Measurements from ENCODE around the gene ANXA1. TPM values are rescaled to one million over a fixed set of nuclear protein-coding genes. Genes with fewer than 3 reads are reported as not detected.

The ANXA1 gene
- total RNA-seq, 1 donor from 2014 or later = 237 TPM

DNA sequence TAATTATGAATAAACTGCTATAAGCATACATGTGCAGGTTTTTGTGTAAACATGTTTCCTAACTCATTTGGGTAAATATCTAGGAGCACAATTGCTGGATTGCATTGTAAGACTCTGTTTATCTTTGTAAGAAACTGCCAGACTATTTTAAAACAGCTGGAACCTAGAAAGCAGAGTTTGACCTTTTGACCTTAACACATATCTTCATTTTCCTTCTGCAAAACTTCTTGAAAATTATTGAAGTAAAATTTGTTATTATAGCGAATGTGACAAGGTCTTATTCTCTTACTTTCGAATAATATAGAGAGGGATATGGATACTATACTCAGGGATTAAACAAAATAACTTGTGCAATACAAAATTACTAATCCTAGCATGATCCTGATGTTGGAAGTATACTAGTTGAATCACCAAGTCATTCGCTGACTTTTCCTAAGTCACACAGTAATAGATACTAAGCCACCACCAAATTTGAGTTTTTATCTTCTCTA, 3.2 kb upstream of the ANXA1 start:
- H3K27ac Mint-ChIP-seq (ENCODE audit: unreplicated experiment) = peak overlapping the region; percentile 95
- no peak for DNase-seq (ENCODE audit: extremely low spot score, unreplicated experiment)
- TF ChIP-seq, protein P1, sequence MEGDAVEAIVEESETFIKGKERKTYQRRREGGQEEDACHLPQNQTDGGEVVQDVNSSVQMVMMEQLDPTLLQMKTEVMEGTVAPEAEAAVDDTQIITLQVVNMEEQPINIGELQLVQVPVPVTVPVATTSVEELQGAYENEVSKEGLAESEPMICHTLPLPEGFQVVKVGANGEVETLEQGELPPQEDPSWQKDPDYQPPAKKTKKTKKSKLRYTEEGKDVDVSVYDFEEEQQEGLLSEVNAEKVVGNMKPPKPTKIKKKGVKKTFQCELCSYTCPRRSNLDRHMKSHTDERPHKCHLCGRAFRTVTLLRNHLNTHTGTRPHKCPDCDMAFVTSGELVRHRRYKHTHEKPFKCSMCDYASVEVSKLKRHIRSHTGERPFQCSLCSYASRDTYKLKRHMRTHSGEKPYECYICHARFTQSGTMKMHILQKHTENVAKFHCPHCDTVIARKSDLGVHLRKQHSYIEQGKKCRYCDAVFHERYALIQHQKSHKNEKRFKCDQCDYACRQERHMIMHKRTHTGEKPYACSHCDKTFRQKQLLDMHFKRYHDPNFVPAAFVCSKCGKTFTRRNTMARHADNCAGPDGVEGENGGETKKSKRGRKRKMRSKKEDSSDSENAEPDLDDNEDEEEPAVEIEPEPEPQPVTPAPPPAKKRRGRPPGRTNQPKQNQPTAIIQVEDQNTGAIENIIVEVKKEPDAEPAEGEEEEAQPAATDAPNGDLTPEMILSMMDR (IDR thresholded peaks at IDR 0.05) = no peak
- H3K9me3 Mint-ChIP-seq (ENCODE audit: unreplicated experiment) = no peaks in the 10 kb centered on the region
- peaks cover 64% of the 10 kb centered on the region for H3K4me1 Mint-ChIP-seq (ENCODE audit: unreplicated experiment)
- H3K27me3 Mint-ChIP-seq (ENCODE audit: unreplicated experiment) = no peaks in the 10 kb centered on the region
- no peak overlapping the region for H3K4me3 Mint-ChIP-seq (ENCODE audit: unreplicated experiment)
- no peaks in the 10 kb centered on the region for H3K36me3 Mint-ChIP-seq (ENCODE audit: unreplicated experiment)

DNA sequence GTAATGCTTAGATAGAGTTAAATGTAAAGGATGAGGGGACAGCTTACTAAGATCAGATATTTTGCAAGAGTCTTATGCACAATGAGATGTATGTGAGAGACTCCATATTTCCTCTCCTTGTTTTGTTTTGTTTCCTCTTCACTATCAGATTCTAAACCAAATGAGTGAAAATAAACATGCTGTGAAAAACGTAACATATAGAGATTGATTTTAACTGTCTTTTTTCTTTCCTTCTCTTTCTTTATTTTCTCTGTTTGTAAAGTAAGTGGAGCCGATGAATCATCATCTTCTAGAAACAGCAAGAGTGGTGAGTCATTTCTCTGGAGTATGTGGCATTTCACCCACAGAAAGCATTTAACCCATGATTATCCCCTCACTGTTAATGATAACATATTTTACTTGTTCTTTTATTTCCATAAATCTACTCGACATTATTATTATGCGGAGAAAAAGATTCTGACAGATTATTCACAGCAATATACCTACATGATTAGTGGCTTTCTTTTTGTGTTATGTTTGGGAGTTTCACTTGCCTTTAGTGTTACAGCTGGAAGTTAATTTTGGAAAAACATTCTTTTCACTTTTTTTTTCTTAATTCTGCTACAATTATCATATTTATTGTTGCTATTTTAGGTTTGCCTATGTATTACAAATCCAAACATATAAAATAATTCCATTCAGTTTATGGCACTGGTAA, 2.1 kb upstream of the ANXA1 start:
- no peak for DNase-seq (ENCODE audit: extremely low spot score, unreplicated experiment)
- H3K27me3 Mint-ChIP-seq (ENCODE audit: unreplicated experiment) = no peaks in the 10 kb centered on the region
- H3K27ac Mint-ChIP-seq (ENCODE audit: unreplicated experiment) = peak overlapping the region; percentile 95
- TF ChIP-seq, protein P1 (IDR thresholded peaks at IDR 0.05) = no peak
- peak overlapping the region; percentile 67 for H3K4me3 Mint-ChIP-seq (ENCODE audit: unreplicated experiment)
- peaks cover 64% of the 10 kb centered on the region for H3K4me1 Mint-ChIP-seq (ENCODE audit: unreplicated experiment)
- peaks cover 4% of the 10 kb centered on the region for H3K36me3 Mint-ChIP-seq (ENCODE audit: unreplicated experiment)
- H3K9me3 Mint-ChIP-seq (ENCODE audit: unreplicated experiment) = no peaks in the 10 kb centered on the region

DNA sequence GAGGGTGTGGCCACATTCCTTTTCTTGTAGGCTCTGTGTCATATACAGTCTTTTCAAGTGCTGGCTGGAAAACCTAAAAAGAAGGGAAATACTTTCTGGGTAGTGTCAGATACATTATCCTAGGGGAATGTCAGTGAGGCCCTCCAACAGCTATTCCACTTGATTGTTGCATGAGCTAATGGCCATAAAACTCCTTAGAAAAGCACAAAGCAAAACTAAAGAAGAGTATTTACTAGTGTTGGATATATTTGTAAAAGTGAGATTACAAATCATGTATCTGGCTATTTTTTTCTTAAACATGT, 829 bp downstream of the ANXA1 start:
- Mint-ChIP-seq H3K27ac (ENCODE audit: unreplicated experiment) (peak overlapping the region; percentile 95), H3K4me1 (ENCODE audit: unreplicated experiment) (peaks cover 78% of the 10 kb centered on the region), H3K27me3 (ENCODE audit: unreplicated experiment) (no peaks in the 10 kb centered on the region), H3K36me3 (ENCODE audit: unreplicated experiment) (peaks cover 11% of the 10 kb centered on the region), H3K9me3 (ENCODE audit: unreplicated experiment) (no peaks in the 10 kb centered on the region), H3K4me3 (ENCODE audit: unreplicated experiment) (peak overlapping the region; percentile 88)
- no peak for DNase-seq (ENCODE audit: extremely low spot score, unreplicated experiment)
- TF ChIP-seq, protein P1 (IDR thresholded peaks at IDR 0.05) = no peak

DNA sequence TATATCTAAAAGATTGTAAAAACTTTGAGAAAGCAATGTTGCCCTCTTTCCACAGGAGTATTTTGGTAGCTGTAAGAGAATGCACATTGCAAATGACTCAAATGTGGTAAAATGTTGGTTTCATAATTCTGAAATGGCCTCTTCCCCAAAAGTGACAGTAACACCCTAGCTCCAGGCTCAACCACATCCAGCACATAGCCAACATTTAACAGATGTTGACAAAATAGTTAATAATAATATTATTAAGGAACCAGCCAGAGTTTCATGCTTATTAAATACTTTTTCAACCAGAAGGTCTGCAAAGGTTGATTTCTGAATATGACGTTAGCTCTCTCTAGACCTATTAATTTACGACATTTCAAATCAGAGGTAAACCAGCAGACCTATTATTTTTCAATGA, 1.3 kb downstream of the ANXA1 start:
- DNase-seq (ENCODE audit: extremely low spot score, unreplicated experiment) = no peak
- Mint-ChIP-seq H3K9me3 (ENCODE audit: unreplicated experiment) (no peaks in the 10 kb centered on the region), H3K36me3 (ENCODE audit: unreplicated experiment) (peaks cover 11% of the 10 kb centered on the region), H3K4me3 (ENCODE audit: unreplicated experiment) (peak overlapping the region; percentile 88), H3K27me3 (ENCODE audit: unreplicated experiment) (no peaks in the 10 kb centered on the region), H3K4me1 (ENCODE audit: unreplicated experiment) (peaks cover 82% of the 10 kb centered on the region), H3K27ac (ENCODE audit: unreplicated experiment) (peak overlapping the region; percentile 95)
- TF ChIP-seq, protein P1 (IDR thresholded peaks at IDR 0.05) = no peak

DNA sequence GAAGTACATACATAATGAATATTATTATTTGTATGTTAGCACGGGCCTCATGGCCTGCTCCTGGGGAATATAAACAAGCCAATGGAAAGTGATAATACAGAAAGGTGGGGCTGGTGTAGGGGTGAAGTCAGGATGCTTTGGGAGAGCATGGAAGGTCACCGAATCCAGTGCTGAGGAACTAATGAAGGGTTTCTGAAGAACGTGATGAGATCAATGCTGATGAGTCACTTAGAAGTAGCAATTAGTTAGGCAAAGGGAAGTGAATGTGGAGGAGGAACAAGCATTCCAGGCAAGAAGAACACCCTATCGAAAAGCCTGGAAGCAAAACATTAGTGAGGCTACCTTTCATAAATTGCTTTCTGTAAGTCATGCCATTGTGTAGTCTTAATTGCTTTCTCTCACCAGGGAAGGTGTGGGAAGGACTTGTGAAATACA, 2.1 kb downstream of the ANXA1 start:
- H3K9me3 Mint-ChIP-seq (ENCODE audit: unreplicated experiment) = no peaks in the 10 kb centered on the region
- H3K4me1 Mint-ChIP-seq (ENCODE audit: unreplicated experiment) = peaks cover 81% of the 10 kb centered on the region
- H3K27me3 Mint-ChIP-seq (ENCODE audit: unreplicated experiment) = no peaks in the 10 kb centered on the region
- peak overlapping the region; percentile 88 for H3K4me3 Mint-ChIP-seq (ENCODE audit: unreplicated experiment)
- peaks cover 18% of the 10 kb centered on the region for H3K36me3 Mint-ChIP-seq (ENCODE audit: unreplicated experiment)
- H3K27ac Mint-ChIP-seq (ENCODE audit: unreplicated experiment) = peak overlapping the region; percentile 95
- DNase-seq (ENCODE audit: extremely low spot score, unreplicated experiment) = no peak
- TF ChIP-seq, protein P1 (IDR thresholded peaks at IDR 0.05) = no peak

Measured in osteocyte (in vitro differentiated cells).